ENCODE results near the gene KASH5.

DNA sequence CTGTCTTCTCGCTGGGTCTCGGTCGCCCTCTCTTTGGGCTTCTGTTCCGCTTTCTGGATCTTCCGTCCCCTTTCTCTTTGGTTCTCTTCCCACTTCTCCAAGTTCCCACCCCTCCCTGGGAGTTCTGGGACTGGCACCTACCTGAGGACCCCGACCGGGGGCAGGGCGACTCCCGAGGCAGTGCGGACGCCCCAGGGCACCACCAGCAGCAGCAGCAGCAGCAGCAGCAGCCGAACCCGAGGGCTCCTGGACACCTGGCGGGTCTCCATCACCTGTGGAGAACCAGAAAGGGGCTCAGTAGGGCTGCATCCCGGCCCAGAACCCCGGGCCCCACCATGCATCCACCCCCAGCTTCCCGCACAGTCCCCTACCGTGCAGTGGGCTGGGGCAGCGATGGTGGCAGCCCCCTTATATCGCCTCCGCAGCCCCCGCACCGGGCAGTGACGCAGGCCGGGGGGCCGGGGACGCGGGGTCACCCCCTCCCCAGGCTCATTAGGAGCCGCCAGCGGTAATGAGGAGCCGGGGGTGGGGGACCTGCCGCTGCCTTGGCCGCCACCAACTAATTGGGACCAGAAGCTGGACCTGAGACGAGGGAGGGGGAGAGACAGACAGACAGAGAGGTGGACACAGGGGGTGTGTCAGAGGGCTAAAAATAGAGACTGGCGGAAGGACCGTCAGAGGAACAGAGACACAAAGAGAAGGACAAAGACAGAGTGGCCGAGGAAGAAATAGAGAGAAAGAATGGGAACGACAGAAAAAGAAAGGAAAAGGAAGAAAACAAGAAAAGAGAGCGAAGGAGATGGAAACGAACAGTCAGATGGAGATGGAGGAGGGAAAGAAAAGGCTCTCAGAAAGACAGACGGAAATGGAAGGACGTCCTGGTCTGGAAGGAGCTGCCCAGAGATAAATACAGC is 35.3 kb downstream of the KASH5 start, which contains the start of gene PTH2:
- TF ChIP-seq ZNF207 (IDR thresholded peaks at IDR 0.05; ENCODE audit: borderline replicate concordance) (no peak), FOXC1 (CRISPR knock-in tag; IDR thresholded peaks at IDR 0.05; ENCODE audit: borderline replicate concordance) (no peak), MYNN (CRISPR knock-in tag; IDR thresholded peaks at IDR 0.05; ENCODE audit: low read depth) (no peak), ZBTB20 (CRISPR knock-in tag; IDR thresholded peaks at IDR 0.05; ENCODE audit: borderline replicate concordance, low read depth) (no peak), NFIB (CRISPR knock-in tag; IDR thresholded peaks at IDR 0.05; ENCODE audit: borderline replicate concordance) (no peak), IRF1 (CRISPR knock-in tag; IDR thresholded peaks at IDR 0.05; ENCODE audit: low read depth) (no peak), ADNP (CRISPR knock-in tag; IDR thresholded peaks at IDR 0.05) (no peak), ZNF292 (CRISPR knock-in tag; IDR thresholded peaks at IDR 0.05; ENCODE audit: borderline replicate concordance, low read depth) (no peak), JUN (CRISPR knock-in tag; IDR thresholded peaks at IDR 0.05) (no peak), PBX3 (CRISPR knock-in tag; IDR thresholded peaks at IDR 0.05; ENCODE audit: borderline replicate concordance) (no peak), AHDC1 (CRISPR knock-in tag; IDR thresholded peaks at IDR 0.05; ENCODE audit: borderline replicate concordance) (no peak), MXI1 (IDR thresholded peaks at IDR 0.05; ENCODE audit: borderline replicate concordance, low read depth, low read length) (no peak)

All from HepG2 (cell line).